ENCODE measurements around the gene LTF. TPM values are rescaled to one million over a fixed set of nuclear protein-coding genes. Genes with fewer than 3 reads are reported as not detected.

LTF gene
- total RNA-seq, 1 donor from 2014 or later: not detected

DNA sequence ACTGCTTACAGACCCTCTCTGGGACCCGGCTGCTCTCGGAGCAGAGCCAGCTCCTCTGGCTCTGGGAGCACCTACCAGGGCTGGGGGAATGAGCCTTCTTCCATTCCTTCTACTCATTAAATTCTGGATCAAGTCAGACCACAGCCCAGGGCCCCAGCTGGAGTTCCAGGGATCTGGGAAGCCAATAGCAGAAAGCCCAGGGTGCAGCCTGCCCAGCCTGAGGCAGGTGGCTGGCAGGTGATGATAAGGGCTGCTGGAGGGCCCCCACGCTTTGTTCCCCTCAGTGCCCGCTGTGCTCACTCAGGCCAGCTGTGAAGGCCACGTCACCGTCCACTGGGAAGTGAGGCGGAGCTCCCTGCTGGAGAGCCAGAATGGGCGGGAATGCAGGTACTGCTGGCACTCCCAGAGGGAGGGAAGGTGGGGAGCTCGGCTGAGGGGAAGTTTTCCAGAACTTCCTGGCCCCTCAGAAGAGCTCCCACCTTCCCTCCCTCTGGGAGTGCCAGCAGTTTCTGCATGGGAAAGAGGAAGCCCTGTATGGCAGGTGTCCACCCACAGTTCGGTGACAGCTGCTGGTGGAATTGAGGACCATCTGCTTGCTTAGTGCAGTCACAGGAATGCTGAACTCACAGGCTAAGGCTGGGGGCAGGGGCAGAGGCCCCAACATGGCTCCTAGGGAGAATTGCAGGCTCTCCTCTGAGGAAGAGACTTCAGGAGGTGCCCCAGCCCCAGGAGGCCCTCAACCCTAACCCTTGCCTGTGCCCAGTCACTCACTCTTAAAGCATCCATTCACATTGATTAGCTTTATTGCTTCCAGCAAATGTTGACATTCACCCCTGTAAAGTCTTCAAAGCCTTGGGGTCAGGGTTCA is 20.4 kb upstream of the LTF start:
- H3K27ac Mint-ChIP-seq (ENCODE audit: unreplicated experiment): no peak overlapping the region
- Histone ChIP-seq H4K20me1 (ENCODE audit: insufficient read depth, low read length) (no peaks in the 10 kb centered on the region), H3K79me2 (ENCODE audit: insufficient read depth, low read length) (no peaks in the 10 kb centered on the region), H2AFZ (ENCODE audit: low read depth, low read length) (no peak overlapping the region), H3K4me3 (ENCODE audit: insufficient read depth, low read depth, low read length) (no peak overlapping the region), H3K9ac (ENCODE audit: low read length) (no peak overlapping the region), H3K36me3 (ENCODE audit: insufficient read depth, low read length) (no peaks in the 10 kb centered on the region), H3K9me3 (ENCODE audit: insufficient read depth, low read depth, low read length) (no peaks in the 10 kb centered on the region), H3K4me2 (ENCODE audit: low read length) (no peak overlapping the region), H3K4me1 (ENCODE audit: insufficient read depth, low read length) (peaks cover 21% of the 10 kb centered on the region), H3K27ac (ENCODE audit: low read depth, low read length) (no peak overlapping the region), H3K27me3 (ENCODE audit: insufficient read depth, low read length) (no peaks in the 10 kb centered on the region)
- H3K4me1 Mint-ChIP-seq (ENCODE audit: low read depth, unreplicated experiment): peaks cover 19% of the 10 kb centered on the region
- no peak for FAIRE-seq
- no peak for DNase-seq (ENCODE audit: low read depth)
- no peak overlapping the region for H3K4me3 Mint-ChIP-seq (ENCODE audit: unreplicated experiment)
- TF ChIP-seq EZH2 (IDR thresholded peaks at IDR 0.05; ENCODE audit: insufficient read depth, low read length): no peak
- H3K9me3 Mint-ChIP-seq (ENCODE audit: unreplicated experiment): no peaks in the 10 kb centered on the region
- peaks cover 10% of the 10 kb centered on the region for H3K27me3 Mint-ChIP-seq (ENCODE audit: low read depth, unreplicated experiment)
- H3K36me3 Mint-ChIP-seq (ENCODE audit: low read depth, unreplicated experiment): no peaks in the 10 kb centered on the region

DNA sequence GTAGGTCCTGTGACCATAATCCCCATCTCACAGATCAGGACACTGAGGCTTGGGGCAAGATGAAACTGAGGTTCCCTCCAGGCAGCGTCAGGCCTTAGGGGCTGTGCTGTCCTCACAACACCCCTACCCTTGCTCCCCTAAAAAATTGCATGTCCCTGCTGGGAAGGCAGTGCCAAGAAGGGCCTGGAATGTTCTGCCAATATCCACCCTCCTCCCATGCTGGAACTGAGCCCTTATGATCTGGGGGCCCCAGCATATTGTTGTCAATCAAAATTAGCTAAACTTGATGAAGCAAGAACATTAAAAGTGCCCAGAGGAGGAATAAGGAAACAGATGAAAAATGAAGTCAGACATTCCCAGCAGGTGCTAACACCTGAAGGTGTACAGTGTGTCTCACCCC is 19.7 kb upstream of the LTF start:
- Histone ChIP-seq H3K9ac (ENCODE audit: low read length) (no peak overlapping the region), H3K9me3 (ENCODE audit: insufficient read depth, low read depth, low read length) (no peaks in the 10 kb centered on the region), H3K4me1 (ENCODE audit: insufficient read depth, low read length) (peaks cover 14% of the 10 kb centered on the region), H3K27ac (ENCODE audit: low read depth, low read length) (no peak overlapping the region), H3K36me3 (ENCODE audit: insufficient read depth, low read length) (no peaks in the 10 kb centered on the region), H2AFZ (ENCODE audit: low read depth, low read length) (no peak overlapping the region), H4K20me1 (ENCODE audit: insufficient read depth, low read length) (no peaks in the 10 kb centered on the region), H3K27me3 (ENCODE audit: insufficient read depth, low read length) (no peaks in the 10 kb centered on the region), H3K4me3 (ENCODE audit: insufficient read depth, low read depth, low read length) (no peak overlapping the region), H3K4me2 (ENCODE audit: low read length) (no peak overlapping the region), H3K79me2 (ENCODE audit: insufficient read depth, low read length) (no peaks in the 10 kb centered on the region)
- no peak for TF ChIP-seq EZH2 (IDR thresholded peaks at IDR 0.05; ENCODE audit: insufficient read depth, low read length)
- peaks cover 18% of the 10 kb centered on the region for H3K4me1 Mint-ChIP-seq (ENCODE audit: low read depth, unreplicated experiment)
- no peaks in the 10 kb centered on the region for H3K36me3 Mint-ChIP-seq (ENCODE audit: low read depth, unreplicated experiment)
- H3K27ac Mint-ChIP-seq (ENCODE audit: unreplicated experiment): no peak overlapping the region
- H3K27me3 Mint-ChIP-seq (ENCODE audit: low read depth, unreplicated experiment): peaks cover 13% of the 10 kb centered on the region
- H3K9me3 Mint-ChIP-seq (ENCODE audit: unreplicated experiment): no peaks in the 10 kb centered on the region
- no peak overlapping the region for H3K4me3 Mint-ChIP-seq (ENCODE audit: unreplicated experiment)
- DNase-seq (ENCODE audit: low read depth): no peak
- FAIRE-seq: no peak

DNA sequence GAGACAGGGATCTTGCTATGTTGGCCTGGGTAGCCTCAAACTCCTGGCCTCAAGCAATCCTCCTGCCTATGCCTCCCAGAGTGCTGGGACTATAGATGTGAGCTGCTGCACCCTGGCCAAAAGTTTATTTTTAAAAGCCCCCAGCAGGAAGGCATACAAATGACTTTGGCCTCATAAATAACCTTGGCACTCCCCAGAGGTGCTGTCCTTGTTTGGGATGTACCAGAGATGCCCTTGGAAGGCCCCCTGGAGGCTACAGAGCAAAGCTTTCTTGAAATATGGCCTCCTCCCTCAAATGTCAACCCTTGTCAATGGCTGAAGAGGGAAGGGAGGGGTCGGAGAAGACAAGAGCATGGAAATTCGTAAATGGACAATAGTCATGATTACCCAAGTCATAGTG is 19.1 kb upstream of the LTF start:
- Histone ChIP-seq H2AFZ (ENCODE audit: low read depth, low read length) (no peak overlapping the region), H3K4me2 (ENCODE audit: low read length) (no peak overlapping the region), H3K36me3 (ENCODE audit: insufficient read depth, low read length) (no peaks in the 10 kb centered on the region), H3K4me1 (ENCODE audit: insufficient read depth, low read length) (peaks cover 9% of the 10 kb centered on the region), H3K27ac (ENCODE audit: low read depth, low read length) (no peak overlapping the region), H3K9ac (ENCODE audit: low read length) (no peak overlapping the region), H3K9me3 (ENCODE audit: insufficient read depth, low read depth, low read length) (no peaks in the 10 kb centered on the region), H4K20me1 (ENCODE audit: insufficient read depth, low read length) (no peaks in the 10 kb centered on the region), H3K27me3 (ENCODE audit: insufficient read depth, low read length) (no peaks in the 10 kb centered on the region), H3K79me2 (ENCODE audit: insufficient read depth, low read length) (no peaks in the 10 kb centered on the region), H3K4me3 (ENCODE audit: insufficient read depth, low read depth, low read length) (no peak overlapping the region)
- Mint-ChIP-seq H3K4me1 (ENCODE audit: low read depth, unreplicated experiment) (peaks cover 17% of the 10 kb centered on the region), H3K36me3 (ENCODE audit: low read depth, unreplicated experiment) (no peaks in the 10 kb centered on the region), H3K9me3 (ENCODE audit: unreplicated experiment) (no peaks in the 10 kb centered on the region), H3K27ac (ENCODE audit: unreplicated experiment) (peak overlapping the region; percentile 47), H3K27me3 (ENCODE audit: low read depth, unreplicated experiment) (peaks cover 12% of the 10 kb centered on the region), H3K4me3 (ENCODE audit: unreplicated experiment) (no peak overlapping the region)
- FAIRE-seq: no peak
- no peak for DNase-seq (ENCODE audit: low read depth)
- TF ChIP-seq EZH2 (IDR thresholded peaks at IDR 0.05; ENCODE audit: insufficient read depth, low read length) (no peak), CTCF (IDR thresholded peaks at IDR 0.05; ENCODE audit: insufficient read depth, low read depth, low read length) (no peak)

Data from astrocyte (in vitro differentiated cells and primary cell).